Pancreas (tissue), 10 donors: ENCODE measurements around the gene TSPAN9. TPM values are rescaled to one million over a fixed set of nuclear protein-coding genes. Genes with fewer than 3 reads are reported as not detected.

Source experiments
- ATAC-seq, 4 donors: fragments of 200-7000 bp; cut with Tn5 transposase; one replicate each; pipeline versions ENCODE4 v1.8.0 to v1.9.1; 2020; ENCODE audit warnings: mild to moderate bottlenecking in 4 of 4, moderate library complexity in 4 of 4
- DNase-seq, 6 donors: peaks; one replicate each; pipeline ENCODE4 v3.0.0-alpha.2; 2020
- FAIRE-seq: peaks from 2 replicates; lab custom pipeline; 2012; peaks lifted over from hg19 to GRCh38; lab: Jason Lieb, UNC
- H3K27ac ChIP-seq, 4 donors: fragments of 200-600 bp; sonication (generic); 1 replicate in 3 of 4; 2 replicates in 1 of 4; pipeline versions ENCODE4 v1.5.0 to v1.8.0; 2020
- H3K27me3 ChIP-seq, 4 donors: fragments of 200-600 bp; one replicate each; pipeline ENCODE4 v1.8.0; 2021
- H3K36me3 ChIP-seq, 3 donors: fragments of 200-600 bp; sonication (generic) in 1 of 3; one replicate each; pipeline versions ENCODE4 v1.5.0 to v1.8.0; 2020 to 2021
- H3K4me1 ChIP-seq, 3 donors: fragments of 200-600 bp; one replicate each; pipeline ENCODE4 v1.8.0; 2021
- H3K4me3 ChIP-seq, 4 donors: fragments of 200-600 bp; sonication (generic) in 2 of 4; one replicate each; pipeline versions ENCODE4 v1.5.0 to v1.8.0; 2020 to 2021
- H3K9me3 ChIP-seq, 4 donors: fragments of 200-600 bp; one replicate each; pipeline ENCODE4 v1.8.0; 2021
- WGBS, 2 donors: extraction: QIAGEN DNeasy Blood & Tissue Kit; methylation state at CpG; one replicate each; pipeline ENCODE4 v1.1.7; 2013; 5-methylcytosine and 5-hydroxymethylcytosine counted together
- intact Hi-C, 3 donors: fragments of 100-400 bp; cut with DNase I; formaldehyde crosslinking; loops; one replicate each; pipeline versions ENCODE4 v1.11.1 to v1.14.2; 2022
- polyA plus RNA-seq, 2 donors: library from polyadenylated mRNA; stranded (reverse); fragments of 200-250 nt; gene quantifications; one replicate each; pipeline ENCODE4 v1.2.3, GENCODE V29; 2013
- total RNA-seq, 6 donors: library from RNA; stranded (reverse); fragmentation: NEBNext Ultra II Directional in 4 of 6; extraction: Animal tissue kit (Norgen Biotek cat#: 25700) in 4 of 6; gene quantifications; one replicate each; pipeline versions ENCODE4 v1.2.1 to v1.2.4, GENCODE V29; 2021 to 2023
- TF ChIP-seq, protein P1 (sequence below), 4 donors: fragments of 200-600 bp; sonication (generic) in 3 of 4; IDR thresholded peaks; one replicate each; pipeline versions ENCODE4 v1.5.0 to v1.8.0; 2021; ENCODE audit warnings: antibody characterized with exemption in 4 of 4
- donor health status: healthy with polysubstance abuse.
- donor health status: DM: no; HTN: no; CAD: no; lungs with moderate emphysema.
- donor health status: DM: no; HTN: no; CAD: no.
- donor health status: control.
- donor health status: control.
- donor health status: Bipolar disorder and iron deficiency.
- donor health status: DM: yes; HTN: yes; CAD: no.
- donor health status: DM: no; HTN: no; CAD: no.
- donor health status: DM: no; HTN: no; CAD: no.
- donor health status: DM: yes; HTN: yes; CAD: no.

The TSPAN9 gene
- total and polyA plus RNA-seq, 8 donors: 7.8 to 19.5 (median 13.0) TPM

DNA sequence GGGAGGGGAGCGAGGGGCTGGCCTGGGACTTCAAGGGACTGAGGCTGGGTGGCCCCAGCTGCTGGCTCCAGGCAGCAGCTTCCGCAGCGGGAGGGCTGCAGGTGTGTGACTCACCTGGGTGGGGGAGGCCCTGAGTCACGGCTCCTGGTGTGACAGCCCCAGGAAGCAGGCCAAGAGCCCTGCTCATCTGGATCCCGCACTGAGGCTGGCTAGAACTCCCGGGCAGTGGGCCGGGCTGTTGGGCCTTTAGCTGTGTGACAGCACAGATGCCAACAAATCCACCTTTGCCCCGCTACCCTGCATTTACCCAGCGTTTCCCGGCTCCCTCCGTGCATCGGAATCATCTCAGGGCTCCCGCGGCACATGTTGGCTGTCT, 233.8 kb downstream of the TSPAN9 start:
- TF ChIP-seq, protein P1, sequence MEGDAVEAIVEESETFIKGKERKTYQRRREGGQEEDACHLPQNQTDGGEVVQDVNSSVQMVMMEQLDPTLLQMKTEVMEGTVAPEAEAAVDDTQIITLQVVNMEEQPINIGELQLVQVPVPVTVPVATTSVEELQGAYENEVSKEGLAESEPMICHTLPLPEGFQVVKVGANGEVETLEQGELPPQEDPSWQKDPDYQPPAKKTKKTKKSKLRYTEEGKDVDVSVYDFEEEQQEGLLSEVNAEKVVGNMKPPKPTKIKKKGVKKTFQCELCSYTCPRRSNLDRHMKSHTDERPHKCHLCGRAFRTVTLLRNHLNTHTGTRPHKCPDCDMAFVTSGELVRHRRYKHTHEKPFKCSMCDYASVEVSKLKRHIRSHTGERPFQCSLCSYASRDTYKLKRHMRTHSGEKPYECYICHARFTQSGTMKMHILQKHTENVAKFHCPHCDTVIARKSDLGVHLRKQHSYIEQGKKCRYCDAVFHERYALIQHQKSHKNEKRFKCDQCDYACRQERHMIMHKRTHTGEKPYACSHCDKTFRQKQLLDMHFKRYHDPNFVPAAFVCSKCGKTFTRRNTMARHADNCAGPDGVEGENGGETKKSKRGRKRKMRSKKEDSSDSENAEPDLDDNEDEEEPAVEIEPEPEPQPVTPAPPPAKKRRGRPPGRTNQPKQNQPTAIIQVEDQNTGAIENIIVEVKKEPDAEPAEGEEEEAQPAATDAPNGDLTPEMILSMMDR (IDR thresholded peaks at IDR 0.05): no peak
- no peaks in the 10 kb centered on the region for H3K27me3 ChIP-seq
- H3K4me1 ChIP-seq: peaks cover 18 to 32% (median 21%) of the 10 kb centered on the region in 3 donors
- ATAC-seq (peak; percentile 89 to 94 (median 92)), DNase-seq (peak; percentile 83 to 97 (median 96)), FAIRE-seq (no peak)
- intact Hi-C loops: no loop called here
- H3K9me3 ChIP-seq: no peaks in the 10 kb centered on the region
- H3K4me3 ChIP-seq: no peak overlapping the region
- WGBS, 2 donors: 20 to 23% methylated on average over 14 of the region's 14 CpGs
- H3K36me3 ChIP-seq: no peaks in the 10 kb centered on the region
- peak overlapping the region; percentile 23 to 53 (median 48) for H3K27ac ChIP-seq

- H3K27ac ChIP-seq: peak overlapping the region; percentile 23 to 53 (median 48)
- no peak for ATAC-seq
- WGBS, 2 donors: 83 to 89% methylated on average over 14 of the region's 14 CpGs
Observed at GRCh38 chr12:3311491-3312103, 234.4 kb downstream of the TSPAN9 start.

DNA sequence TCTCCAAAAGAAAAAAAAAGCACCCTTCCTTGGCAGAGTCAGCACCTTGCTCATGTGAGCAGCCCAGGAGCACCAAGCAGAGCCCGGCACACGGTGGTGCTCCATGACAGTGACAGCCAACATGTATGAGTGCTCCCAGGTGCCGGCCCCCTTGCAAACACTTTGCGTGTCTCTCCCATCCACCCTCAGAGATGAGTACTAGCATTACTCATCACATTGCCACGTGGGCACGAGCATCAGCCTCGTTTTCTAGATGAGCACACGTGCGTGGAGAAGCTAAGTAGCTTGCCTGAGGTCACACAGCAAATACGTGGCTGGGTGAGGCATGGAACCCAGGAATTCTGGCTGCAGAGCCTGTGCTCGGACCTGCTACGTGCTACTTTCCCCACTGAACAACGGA, 235.9 kb downstream of the TSPAN9 start:
- Histone ChIP-seq H3K9me3 (no peaks in the 10 kb centered on the region), H3K27me3 (no peaks in the 10 kb centered on the region), H3K4me1 (peaks cover 18 to 32% (median 21%) of the 10 kb centered on the region in 3 donors), H3K4me3 (no peak overlapping the region), H3K27ac (no peak overlapping the region), H3K36me3 (no peaks in the 10 kb centered on the region)
- FAIRE-seq: no peak
- intact Hi-C loops: no loop called here
- TF ChIP-seq, protein P1 (IDR thresholded peaks at IDR 0.05): no peak
- no peak for ATAC-seq
- DNase-seq: peak in 1 of 6 donors; percentile 51
- 86 to 93% methylated on average over 13 of the region's 13 CpGs for WGBS, 2 donors

More at GRCh38 chr12:3311491-3312103, 234.4 kb downstream of the TSPAN9 start:
- intact Hi-C loops: no loop called here
- Histone ChIP-seq H3K4me3 (no peak overlapping the region), H3K27me3 (no peaks in the 10 kb centered on the region), H3K4me1 (peaks cover 18 to 32% (median 21%) of the 10 kb centered on the region in 3 donors), H3K9me3 (no peaks in the 10 kb centered on the region), H3K36me3 (no peaks in the 10 kb centered on the region)
- FAIRE-seq (no peak), DNase-seq (peak in 1 of 6 donors; percentile 56)
- TF ChIP-seq, protein P1 (IDR thresholded peaks at IDR 0.05): no peak

- FAIRE-seq (no peak), ATAC-seq (no peak), DNase-seq (peak in 1 of 6 donors; percentile 65)
- intact Hi-C loops: no loop called here
- no peaks in the 10 kb centered on the region for H3K27me3 ChIP-seq
- H3K4me3 ChIP-seq: no peak overlapping the region
- H3K9me3 ChIP-seq: no peaks in the 10 kb centered on the region
- H3K36me3 ChIP-seq: no peaks in the 10 kb centered on the region
- TF ChIP-seq, protein P1 (IDR thresholded peaks at IDR 0.05): no peak
- WGBS, 2 donors: 68 to 73% methylated on average over 13 of the region's 13 CpGs
- no peak overlapping the region for H3K27ac ChIP-seq
- H3K4me1 ChIP-seq: peaks cover 18 to 32% (median 21%) of the 10 kb centered on the region in 3 donors
Observed at GRCh38 chr12:3313675-3314663, 236.8 kb downstream of the TSPAN9 start.
